Astrocyte (in vitro differentiated cells and primary cell): ENCODE data around the gene RDH5. TPM values are rescaled to one million over a fixed set of nuclear protein-coding genes. Genes with fewer than 3 reads are reported as not detected.

Experiments
- DNase-seq: peaks from one replicate; pipeline ENCODE4 v3.0.0-alpha.2; 2010; ENCODE audit warnings: low read depth
- FAIRE-seq: peaks from 2 replicates; lab custom pipeline; 2011; peaks lifted over from hg19 to GRCh38; lab: Jason Lieb, UNC
- H2AFZ ChIP-seq: 2 replicates; pipeline ENCODE4 v1.6.0; 2012; ENCODE audit warnings: low read depth, low read length, inconsistent platforms
- H3K27ac ChIP-seq: 2 replicates; pipeline ENCODE4 v1.5.1; 2011; ENCODE audit warnings: low read depth, low read length, inconsistent platforms
- H3K27me3 ChIP-seq: 2 replicates; pipeline ENCODE4 v1.6.0; 2011; ENCODE audit warnings: low read length, inconsistent platforms; ENCODE audit not compliant: insufficient read depth
- H3K36me3 ChIP-seq: 2 replicates; pipeline ENCODE4 v1.5.1; 2011; ENCODE audit warnings: low read length, inconsistent platforms; ENCODE audit not compliant: insufficient read depth
- H3K4me1 ChIP-seq: 2 replicates; pipeline ENCODE4 v1.5.1; 2011; ENCODE audit warnings: low read length, inconsistent platforms; ENCODE audit not compliant: insufficient read depth
- H3K4me2 ChIP-seq: 2 replicates; pipeline ENCODE4 v1.6.0; 2012; ENCODE audit warnings: low read length, inconsistent platforms
- H3K4me3 ChIP-seq: 2 replicates; pipeline ENCODE4 v1.5.1; 2011; ENCODE audit warnings: low read depth, mild to moderate bottlenecking, low read length, inconsistent platforms; ENCODE audit not compliant: insufficient read depth
- H3K79me2 ChIP-seq: 2 replicates; pipeline ENCODE4 v1.6.0; 2012; ENCODE audit warnings: mild to moderate bottlenecking, low read length, inconsistent platforms; ENCODE audit not compliant: insufficient read depth
- H3K9ac ChIP-seq: 2 replicates; pipeline ENCODE4 v1.6.0; 2012; ENCODE audit warnings: mild to moderate bottlenecking, low read length, inconsistent platforms
- H3K9me3 ChIP-seq: 2 replicates; pipeline ENCODE4 v1.5.1; 2012; ENCODE audit warnings: low read depth, mild to moderate bottlenecking, low read length, inconsistent platforms; ENCODE audit not compliant: insufficient read depth
- H4K20me1 ChIP-seq: 2 replicates; pipeline ENCODE4 v1.6.0; 2012; ENCODE audit warnings: low read length, inconsistent platforms; ENCODE audit not compliant: insufficient read depth
- H3K27ac Mint-ChIP-seq: one replicate; pipeline ENCODE4 v1.8.0; 2021; ENCODE audit warnings: mild to moderate bottlenecking, mixed read lengths; ENCODE audit not compliant: unreplicated experiment
- H3K27me3 Mint-ChIP-seq: one replicate; pipeline ENCODE4 v1.8.0; 2021; ENCODE audit warnings: low read depth, mixed read lengths; ENCODE audit not compliant: unreplicated experiment
- H3K36me3 Mint-ChIP-seq: one replicate; pipeline ENCODE4 v1.8.0; 2021; ENCODE audit warnings: low read depth, mixed read lengths; ENCODE audit not compliant: unreplicated experiment
- H3K4me1 Mint-ChIP-seq: one replicate; pipeline ENCODE4 v1.8.0; 2021; ENCODE audit warnings: low read depth, mixed read lengths; ENCODE audit not compliant: unreplicated experiment
- H3K4me3 Mint-ChIP-seq: one replicate; pipeline ENCODE4 v1.8.0; 2021; ENCODE audit warnings: mild to moderate bottlenecking, moderate library complexity, mixed read lengths; ENCODE audit not compliant: unreplicated experiment
- H3K9me3 Mint-ChIP-seq: one replicate; pipeline ENCODE4 v1.8.0; 2021; ENCODE audit warnings: mild to moderate bottlenecking, mixed read lengths; ENCODE audit not compliant: unreplicated experiment
- EZH2 ChIP-seq: IDR thresholded peaks from 2 replicates; pipeline ENCODE4 v1.6.1; 2012; ENCODE audit warnings: mild to moderate bottlenecking, low read length, inconsistent platforms; ENCODE audit not compliant: insufficient read depth
- total RNA-seq: library from RNA; stranded (reverse); gene quantifications from 2 replicates; pipeline ENCODE4 v1.2.1, GENCODE V29; 2021
- TF ChIP-seq, protein P1 (sequence below): IDR thresholded peaks from 2 replicates; pipeline ENCODE4 v1.5.1; 2011; ENCODE audit warnings: low read depth, mild to moderate bottlenecking, inconsistent platforms, low read length, moderate library complexity; ENCODE audit not compliant: insufficient read depth

The RDH5 gene
- total RNA-seq, 1 donor from 2014 or later, result 2.1 TPM

DNA sequence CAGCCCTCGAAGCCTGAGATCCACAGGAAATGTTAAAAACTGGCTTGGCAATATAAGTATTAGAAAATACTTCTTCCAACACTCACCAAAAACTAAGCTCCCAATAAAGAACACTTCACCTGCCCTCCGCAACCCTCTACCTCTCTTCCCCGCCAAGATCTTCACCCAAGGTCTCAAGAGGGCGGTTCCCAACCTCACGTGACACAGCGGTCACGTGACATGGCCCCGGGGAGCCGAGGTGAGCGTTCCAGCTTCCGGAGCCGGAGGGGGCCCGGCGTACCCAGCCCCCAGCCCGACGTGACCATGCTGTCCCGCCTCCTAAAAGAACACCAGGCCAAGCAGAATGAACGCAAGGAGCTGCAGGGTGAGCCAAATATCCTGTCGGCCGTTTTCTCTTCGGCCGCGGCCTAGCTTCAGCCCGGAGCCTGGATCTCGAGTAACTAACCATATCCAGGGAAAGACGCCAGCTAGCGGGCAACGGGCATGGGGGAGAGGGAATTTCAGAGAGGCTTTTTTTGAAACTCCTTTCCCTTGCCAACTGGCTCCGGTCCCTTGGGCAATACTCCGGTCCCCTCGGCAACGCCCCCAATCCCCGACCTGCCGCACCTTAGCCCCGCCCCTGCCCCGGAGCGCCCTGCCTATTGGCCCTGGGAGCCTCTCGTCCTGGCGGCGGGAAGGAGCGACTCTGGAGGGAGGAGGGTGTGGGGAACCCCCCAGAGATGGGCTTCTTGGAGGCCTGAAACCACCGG is 4.2 kb upstream of the RDH5 start, which contains the start of gene BLOC1S1:
TSS of gene BLOC1S1 (plus strand) at position 214 of the 749 bp plus-strand sequence. CDS start at position 220, 6 bp downstream.
- Mint-ChIP-seq H3K4me3 (peak within 1 kb of the TSS; percentile 84), H3K36me3 (no peaks in the 10 kb centered on the region), H3K9me3 (no peaks in the 10 kb centered on the region), H3K27me3 (peaks cover 16% of the 10 kb centered on the region), H3K27ac (peak within 1 kb of the TSS; percentile 86), H3K4me1 (peaks cover 43% of the 10 kb centered on the region)
- TF ChIP-seq EZH2, result no peak
- TF ChIP-seq, protein P1, sequence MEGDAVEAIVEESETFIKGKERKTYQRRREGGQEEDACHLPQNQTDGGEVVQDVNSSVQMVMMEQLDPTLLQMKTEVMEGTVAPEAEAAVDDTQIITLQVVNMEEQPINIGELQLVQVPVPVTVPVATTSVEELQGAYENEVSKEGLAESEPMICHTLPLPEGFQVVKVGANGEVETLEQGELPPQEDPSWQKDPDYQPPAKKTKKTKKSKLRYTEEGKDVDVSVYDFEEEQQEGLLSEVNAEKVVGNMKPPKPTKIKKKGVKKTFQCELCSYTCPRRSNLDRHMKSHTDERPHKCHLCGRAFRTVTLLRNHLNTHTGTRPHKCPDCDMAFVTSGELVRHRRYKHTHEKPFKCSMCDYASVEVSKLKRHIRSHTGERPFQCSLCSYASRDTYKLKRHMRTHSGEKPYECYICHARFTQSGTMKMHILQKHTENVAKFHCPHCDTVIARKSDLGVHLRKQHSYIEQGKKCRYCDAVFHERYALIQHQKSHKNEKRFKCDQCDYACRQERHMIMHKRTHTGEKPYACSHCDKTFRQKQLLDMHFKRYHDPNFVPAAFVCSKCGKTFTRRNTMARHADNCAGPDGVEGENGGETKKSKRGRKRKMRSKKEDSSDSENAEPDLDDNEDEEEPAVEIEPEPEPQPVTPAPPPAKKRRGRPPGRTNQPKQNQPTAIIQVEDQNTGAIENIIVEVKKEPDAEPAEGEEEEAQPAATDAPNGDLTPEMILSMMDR, result no peak
- FAIRE-seq (no peak), DNase-seq (peak; percentile 85)
- Histone ChIP-seq H3K4me1 (peaks cover 68% of the 10 kb centered on the region), H3K79me2 (no peaks in the 10 kb centered on the region), H3K9ac (peak within 1 kb of the TSS; percentile 88), H3K4me2 (peak within 1 kb of the TSS; percentile 87), H2AFZ (peak within 1 kb of the TSS; percentile 94), H3K9me3 (no peaks in the 10 kb centered on the region), H3K27me3 (no peaks in the 10 kb centered on the region), H3K4me3 (peak within 1 kb of the TSS; percentile 78), H3K36me3 (no peaks in the 10 kb centered on the region), H4K20me1 (peaks cover 3% of the 10 kb centered on the region), H3K27ac (peak within 1 kb of the TSS; percentile 92)

DNA sequence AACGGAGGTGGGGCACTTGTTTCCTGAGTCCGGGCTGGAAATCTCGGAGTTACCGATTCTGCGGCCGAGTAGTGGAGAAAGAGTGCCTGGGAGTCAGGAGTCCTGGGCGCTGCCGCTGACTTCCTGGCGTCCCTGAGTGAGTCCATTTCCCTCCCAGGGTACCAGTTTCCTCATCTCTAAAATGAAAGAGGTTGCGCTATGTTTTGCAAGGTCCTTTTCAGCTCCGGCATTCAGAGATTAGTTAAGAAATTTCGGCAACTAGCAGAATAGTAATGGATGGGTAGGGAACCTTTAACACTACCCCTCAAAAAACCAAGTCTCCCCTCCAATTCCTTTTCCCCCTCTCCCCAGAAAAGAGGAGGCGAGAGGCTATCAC is 3.6 kb upstream of the RDH5 start:
- Histone ChIP-seq H3K4me2 (peak overlapping the region; percentile 87), H3K4me1 (peaks cover 74% of the 10 kb centered on the region), H4K20me1 (peaks cover 7% of the 10 kb centered on the region), H3K4me3 (peak overlapping the region; percentile 78), H3K9me3 (no peaks in the 10 kb centered on the region), H3K27ac (peak overlapping the region; percentile 92), H3K27me3 (no peaks in the 10 kb centered on the region), H3K36me3 (no peaks in the 10 kb centered on the region), H2AFZ (peak overlapping the region; percentile 94), H3K9ac (peak overlapping the region; percentile 88), H3K79me2 (no peaks in the 10 kb centered on the region)
- peak overlapping the region; percentile 72 for H3K27ac Mint-ChIP-seq
- peaks cover 43% of the 10 kb centered on the region for H3K4me1 Mint-ChIP-seq
- H3K4me3 Mint-ChIP-seq, result peak overlapping the region; percentile 84
- no peak for FAIRE-seq
- H3K36me3 Mint-ChIP-seq, result no peaks in the 10 kb centered on the region
- TF ChIP-seq, protein P1, result no peak
- TF ChIP-seq EZH2, result no peak
- DNase-seq, result no peak
- H3K27me3 Mint-ChIP-seq, result peaks cover 16% of the 10 kb centered on the region
- H3K9me3 Mint-ChIP-seq, result no peaks in the 10 kb centered on the region
